C4-2B (cell line): ENCODE results near the gene EPHA4.

Source experiments
- ZFX ChIP-seq: fragments of 450-650 bp; IDR thresholded peaks from 2 replicates; pipeline ENCODE4 v1.6.1; 2017
- TF ChIP-seq, protein P1 (sequence below): fragments of 450-650 bp; conservative IDR thresholded peaks from 2 replicates; pipeline ENCODE4 v1.5.1; 2017; ENCODE audit warnings: mild to moderate bottlenecking

DNA sequence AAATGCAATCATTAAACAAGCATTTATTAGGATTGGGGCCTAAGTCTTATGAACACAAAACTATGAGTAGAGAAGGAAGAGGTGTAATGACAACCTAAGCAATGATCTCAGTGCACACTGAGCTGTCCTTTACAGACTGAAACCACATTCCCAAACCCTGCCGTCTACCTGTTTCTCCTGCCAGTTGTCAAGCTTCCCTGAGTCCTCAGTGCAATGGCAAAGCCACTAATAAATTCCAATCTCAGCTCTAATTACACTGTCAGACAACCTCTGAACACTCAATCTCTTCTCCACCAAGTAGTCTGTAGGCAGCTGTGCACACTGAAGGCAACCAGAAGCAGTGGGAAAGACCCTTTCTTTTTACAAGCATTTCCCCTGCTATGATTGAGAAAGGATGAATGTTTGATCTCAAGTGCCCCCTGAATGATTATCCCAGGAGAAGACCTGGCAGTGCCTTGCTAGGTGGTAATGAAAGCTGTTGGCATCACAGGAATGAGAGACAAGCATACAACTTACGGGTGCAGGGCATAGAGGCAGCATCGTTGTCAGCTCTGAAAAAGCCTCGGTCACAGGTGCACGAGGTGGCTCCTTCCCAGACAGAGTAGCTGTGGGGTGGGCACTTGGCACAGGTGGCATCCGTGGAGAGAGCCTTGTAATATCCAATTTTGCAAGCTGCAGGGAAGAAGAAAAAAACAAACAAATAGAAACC is 71.4 kb downstream of the EPHA4 start:
- TF ChIP-seq, protein P1, sequence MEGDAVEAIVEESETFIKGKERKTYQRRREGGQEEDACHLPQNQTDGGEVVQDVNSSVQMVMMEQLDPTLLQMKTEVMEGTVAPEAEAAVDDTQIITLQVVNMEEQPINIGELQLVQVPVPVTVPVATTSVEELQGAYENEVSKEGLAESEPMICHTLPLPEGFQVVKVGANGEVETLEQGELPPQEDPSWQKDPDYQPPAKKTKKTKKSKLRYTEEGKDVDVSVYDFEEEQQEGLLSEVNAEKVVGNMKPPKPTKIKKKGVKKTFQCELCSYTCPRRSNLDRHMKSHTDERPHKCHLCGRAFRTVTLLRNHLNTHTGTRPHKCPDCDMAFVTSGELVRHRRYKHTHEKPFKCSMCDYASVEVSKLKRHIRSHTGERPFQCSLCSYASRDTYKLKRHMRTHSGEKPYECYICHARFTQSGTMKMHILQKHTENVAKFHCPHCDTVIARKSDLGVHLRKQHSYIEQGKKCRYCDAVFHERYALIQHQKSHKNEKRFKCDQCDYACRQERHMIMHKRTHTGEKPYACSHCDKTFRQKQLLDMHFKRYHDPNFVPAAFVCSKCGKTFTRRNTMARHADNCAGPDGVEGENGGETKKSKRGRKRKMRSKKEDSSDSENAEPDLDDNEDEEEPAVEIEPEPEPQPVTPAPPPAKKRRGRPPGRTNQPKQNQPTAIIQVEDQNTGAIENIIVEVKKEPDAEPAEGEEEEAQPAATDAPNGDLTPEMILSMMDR, result no peak
- no peak for TF ChIP-seq ZFX
